Type B pancreatic cell (in vitro differentiated cells): ENCODE data around the gene KRTAP1-1. TPM values are rescaled to one million over a fixed set of nuclear protein-coding genes. Genes with fewer than 3 reads are reported as not detected.

Source experiments
- DNase-seq: peaks from one replicate; pipeline ENCODE4 v3.0.0; 2021; ENCODE audit warnings: mixed read lengths; ENCODE audit not compliant: unreplicated experiment; ENCODE audit errors: extremely low spot score
- H3K27ac Mint-ChIP-seq: 2 replicates; pipeline ENCODE4 v1.8.0; 2021; ENCODE audit warnings: mild to moderate bottlenecking, mixed read lengths
- H3K27me3 Mint-ChIP-seq: 2 replicates; pipeline ENCODE4 v1.8.0; 2021; ENCODE audit warnings: mixed read lengths
- H3K36me3 Mint-ChIP-seq: 2 replicates; pipeline ENCODE4 v1.8.0; 2021; ENCODE audit warnings: mixed read lengths
- H3K4me1 Mint-ChIP-seq: one replicate; pipeline ENCODE4 v1.8.0; 2021; ENCODE audit warnings: mixed read lengths; ENCODE audit not compliant: unreplicated experiment
- H3K4me3 Mint-ChIP-seq: 2 replicates; pipeline ENCODE4 v1.8.0; 2021; ENCODE audit warnings: mild to moderate bottlenecking, mixed read lengths
- H3K9me3 Mint-ChIP-seq: 2 replicates; pipeline ENCODE4 v1.8.0; 2021; ENCODE audit warnings: mixed read lengths
- total RNA-seq: library from RNA; stranded (reverse); gene quantifications from 2 replicates; pipeline ENCODE4 v1.2.1, GENCODE V29; 2021; ENCODE audit warnings: low replicate concordance
- TF ChIP-seq, protein P1 (sequence below): fragments of 200-600 bp; sonication (generic); conservative IDR thresholded peaks from 2 replicates; pipeline ENCODE4 v1.5.0; 2021; ENCODE audit warnings: antibody characterized with exemption, mild to moderate bottlenecking

KRTAP1-1 gene
- total RNA-seq, 1 donor from 2014 or later, result not detected

DNA sequence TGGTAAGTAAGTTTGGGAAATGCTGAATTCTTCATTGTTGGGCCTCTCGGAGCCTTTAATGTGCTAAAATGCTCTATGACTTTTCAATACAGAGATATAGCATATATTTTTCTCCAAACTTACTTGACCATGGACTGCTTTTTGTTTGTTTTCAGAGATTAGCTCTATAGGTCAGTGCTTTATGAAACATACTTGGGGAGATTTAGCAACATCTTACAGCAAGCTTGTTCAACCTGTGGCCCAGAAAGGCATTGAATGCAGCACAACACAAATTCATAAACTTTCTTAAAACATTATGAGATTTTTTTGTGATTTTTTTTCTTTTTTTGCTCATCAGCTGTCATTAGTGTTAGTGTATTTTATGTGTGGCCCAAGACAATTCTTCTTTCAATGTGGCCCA is 31.3 kb downstream of the KRTAP1-1 start:
- H3K4me1 Mint-ChIP-seq, result peaks cover 21% of the 10 kb centered on the region
- no peaks in the 10 kb centered on the region for H3K27me3 Mint-ChIP-seq
- no peaks in the 10 kb centered on the region for H3K36me3 Mint-ChIP-seq
- H3K9me3 Mint-ChIP-seq, result no peaks in the 10 kb centered on the region
- TF ChIP-seq, protein P1, sequence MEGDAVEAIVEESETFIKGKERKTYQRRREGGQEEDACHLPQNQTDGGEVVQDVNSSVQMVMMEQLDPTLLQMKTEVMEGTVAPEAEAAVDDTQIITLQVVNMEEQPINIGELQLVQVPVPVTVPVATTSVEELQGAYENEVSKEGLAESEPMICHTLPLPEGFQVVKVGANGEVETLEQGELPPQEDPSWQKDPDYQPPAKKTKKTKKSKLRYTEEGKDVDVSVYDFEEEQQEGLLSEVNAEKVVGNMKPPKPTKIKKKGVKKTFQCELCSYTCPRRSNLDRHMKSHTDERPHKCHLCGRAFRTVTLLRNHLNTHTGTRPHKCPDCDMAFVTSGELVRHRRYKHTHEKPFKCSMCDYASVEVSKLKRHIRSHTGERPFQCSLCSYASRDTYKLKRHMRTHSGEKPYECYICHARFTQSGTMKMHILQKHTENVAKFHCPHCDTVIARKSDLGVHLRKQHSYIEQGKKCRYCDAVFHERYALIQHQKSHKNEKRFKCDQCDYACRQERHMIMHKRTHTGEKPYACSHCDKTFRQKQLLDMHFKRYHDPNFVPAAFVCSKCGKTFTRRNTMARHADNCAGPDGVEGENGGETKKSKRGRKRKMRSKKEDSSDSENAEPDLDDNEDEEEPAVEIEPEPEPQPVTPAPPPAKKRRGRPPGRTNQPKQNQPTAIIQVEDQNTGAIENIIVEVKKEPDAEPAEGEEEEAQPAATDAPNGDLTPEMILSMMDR, result no peak
- DNase-seq, result no peak
- no peak overlapping the region for H3K4me3 Mint-ChIP-seq
- H3K27ac Mint-ChIP-seq, result no peak overlapping the region

DNA sequence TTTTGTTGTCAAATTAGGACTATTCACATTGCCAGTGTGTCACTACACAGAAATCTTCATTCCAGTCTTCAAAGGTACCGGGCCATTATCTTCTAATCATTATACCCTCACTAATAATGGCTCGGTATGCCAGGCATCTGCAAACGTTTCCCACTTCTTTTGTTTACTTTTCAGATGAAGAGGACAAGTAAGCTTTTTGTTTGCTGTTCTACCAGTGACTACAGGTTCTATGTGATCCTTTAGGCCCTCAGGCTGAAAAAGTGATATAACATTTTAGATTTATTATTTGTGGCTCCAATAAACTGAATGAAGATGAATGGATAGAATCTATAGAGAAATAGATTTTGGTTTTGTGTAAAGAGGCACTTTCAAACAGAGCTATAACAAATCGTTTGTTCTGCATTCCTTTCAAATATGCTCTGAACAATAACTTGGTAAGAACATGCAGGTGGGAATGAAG is 31.9 kb downstream of the KRTAP1-1 start:
- Mint-ChIP-seq H3K4me3 (no peak overlapping the region), H3K27me3 (no peaks in the 10 kb centered on the region), H3K9me3 (no peaks in the 10 kb centered on the region), H3K36me3 (no peaks in the 10 kb centered on the region), H3K4me1 (peaks cover 21% of the 10 kb centered on the region), H3K27ac (peak overlapping the region; percentile 38)
- TF ChIP-seq, protein P1, result no peak
- DNase-seq, result no peak

DNA sequence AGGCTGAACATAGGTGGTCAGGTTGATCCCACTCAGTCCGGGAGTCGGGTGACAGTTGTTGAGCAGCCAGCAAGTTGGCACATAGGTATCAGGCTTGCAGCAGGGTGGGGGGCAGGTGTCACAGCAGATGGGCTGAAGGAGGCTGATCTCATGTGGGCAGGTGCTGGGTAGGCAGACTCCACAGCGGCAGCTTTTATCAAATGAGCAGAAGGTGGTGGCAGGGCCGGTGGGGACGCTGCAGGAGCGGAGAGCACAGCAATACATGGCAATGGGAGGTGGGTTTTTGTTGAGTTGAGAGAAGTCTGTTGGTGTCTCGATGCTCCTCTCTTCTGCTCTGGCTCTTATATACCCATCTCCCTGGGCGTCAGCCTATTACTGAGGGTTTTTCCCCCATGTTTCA is 32.4 kb downstream of the KRTAP1-1 start, which contains the start of gene KRTAP3-1:
KRTAP3-1 (minus strand) TSS at position 318 of the 400 bp plus-strand sequence; CDS start at position 264, 54 bp downstream.
- TF ChIP-seq, protein P1, result no peak
- H3K36me3 Mint-ChIP-seq, result no peaks in the 10 kb centered on the region
- peak within 1 kb of the TSS; percentile 38 for H3K27ac Mint-ChIP-seq
- DNase-seq, result no peak
- H3K4me3 Mint-ChIP-seq, result no peak within 1 kb of the TSS
- H3K9me3 Mint-ChIP-seq, result no peaks in the 10 kb centered on the region
- H3K4me1 Mint-ChIP-seq, result peaks cover 21% of the 10 kb centered on the region
- no peaks in the 10 kb centered on the region for H3K27me3 Mint-ChIP-seq

DNA sequence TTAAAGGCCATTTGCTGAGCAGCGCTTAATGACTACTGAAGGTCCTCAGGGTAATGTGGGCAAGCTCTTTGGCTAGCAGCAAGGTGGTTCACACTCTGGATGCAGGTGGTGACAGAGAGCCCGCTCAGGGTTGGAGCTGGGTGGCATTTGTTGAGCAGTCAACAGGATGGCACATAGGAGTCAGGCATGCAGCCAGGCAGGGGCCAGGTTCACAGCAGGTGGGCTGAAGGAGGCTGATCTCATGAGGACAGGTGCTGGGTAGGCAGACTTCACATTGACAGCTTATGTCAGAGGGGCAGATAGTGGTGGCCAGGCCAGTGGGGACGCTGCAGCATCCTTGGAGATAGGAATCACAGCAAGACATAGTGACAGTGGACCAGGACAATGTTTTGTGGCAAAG is 36.9 kb downstream of the KRTAP1-1 start:
- Mint-ChIP-seq H3K27ac (no peak overlapping the region), H3K4me3 (no peak overlapping the region), H3K4me1 (peaks cover 12% of the 10 kb centered on the region), H3K27me3 (no peaks in the 10 kb centered on the region), H3K36me3 (no peaks in the 10 kb centered on the region), H3K9me3 (peaks cover 4% of the 10 kb centered on the region)
- no peak for DNase-seq
- TF ChIP-seq, protein P1, result no peak

DNA sequence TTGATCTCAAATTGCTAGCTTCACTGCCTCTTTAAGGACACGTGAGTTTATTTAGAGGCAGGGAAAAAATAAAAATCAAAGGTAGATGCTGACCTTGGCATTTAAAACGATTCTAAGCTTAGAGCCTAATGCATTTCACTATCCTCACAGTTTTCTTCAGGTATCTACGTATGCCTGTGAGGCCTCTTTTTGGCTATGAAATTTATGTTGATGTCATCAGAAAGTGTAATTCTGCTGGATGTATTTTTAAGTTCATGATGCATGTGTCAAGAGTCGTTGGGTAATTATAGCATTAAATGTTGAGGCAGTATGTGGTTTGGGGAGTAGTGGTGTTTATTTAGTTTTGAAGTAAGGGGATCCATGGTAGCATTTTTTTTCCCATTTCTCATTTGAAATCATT is 37.3 kb downstream of the KRTAP1-1 start:
- Mint-ChIP-seq H3K4me1 (peaks cover 7% of the 10 kb centered on the region), H3K27ac (no peak overlapping the region), H3K36me3 (no peaks in the 10 kb centered on the region), H3K4me3 (no peak overlapping the region), H3K27me3 (no peaks in the 10 kb centered on the region), H3K9me3 (peaks cover 4% of the 10 kb centered on the region)
- DNase-seq, result no peak
- TF ChIP-seq, protein P1, result no peak

DNA sequence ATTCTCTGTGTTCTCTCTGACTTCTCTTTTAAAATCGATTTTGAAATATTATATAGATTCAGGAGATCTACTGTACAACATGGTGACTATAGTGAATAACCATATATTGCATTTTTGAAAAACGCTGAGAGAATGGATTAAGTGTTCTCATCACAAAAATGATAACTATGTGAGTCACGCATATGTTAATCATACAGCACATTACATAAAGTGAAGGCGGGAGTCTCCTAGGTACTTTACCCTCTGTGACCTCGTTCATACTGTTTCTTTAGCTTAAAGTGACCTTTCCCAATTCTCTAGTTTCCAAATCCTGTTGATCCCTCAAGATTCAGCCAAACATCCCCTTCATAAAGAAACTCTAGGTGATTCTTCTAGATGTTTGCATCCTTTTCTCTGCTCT is 38.4 kb downstream of the KRTAP1-1 start:
- H3K27me3 Mint-ChIP-seq, result no peaks in the 10 kb centered on the region
- no peak for DNase-seq
- no peaks in the 10 kb centered on the region for H3K36me3 Mint-ChIP-seq
- TF ChIP-seq, protein P1, result no peak
- H3K27ac Mint-ChIP-seq, result no peak overlapping the region
- H3K4me1 Mint-ChIP-seq, result peaks cover 4% of the 10 kb centered on the region
- H3K9me3 Mint-ChIP-seq, result peaks cover 4% of the 10 kb centered on the region
- H3K4me3 Mint-ChIP-seq, result no peak overlapping the region
